SK-N-SH (cell line): ENCODE data around the gene SPACA7. TPM values are rescaled to one million over a fixed set of nuclear protein-coding genes. Genes with fewer than 3 reads are reported as not detected.

ENCODE experiments used
- CTCF ChIA-PET: fragments of 300-600, 350-600 bp; formaldehyde crosslinking; extraction: SDS; loops from one replicate; lab custom pipeline; 2021; lab: Yijun Ruan, JAX
- POLR2A ChIA-PET: fragments of 350-600 bp; sonication (Branson Sonifier 250); formaldehyde crosslinking; extraction: SDS; loops from one replicate; lab custom pipeline; 2020; ENCODE audit warnings: antibody characterized with exemption, inconsistent platforms; lab: Yijun Ruan, JAX
- DNase-seq: peaks from one replicate; pipeline ENCODE4 v3.0.0; 2012
- H2AFZ ChIP-seq: fragments of 200-600 bp; sonication (generic); 2 replicates; pipeline ENCODE4 v1.8.1; 2016; ENCODE audit warnings: antibody characterized with exemption, mild to moderate bottlenecking, low read depth
- H3F3A ChIP-seq: fragments of 200-600 bp; sonication (generic); replicated peaks from 2 replicates; pipeline ENCODE3; 2016; ENCODE audit warnings: antibody characterized with exemption, mild to moderate bottlenecking; ENCODE audit not compliant: insufficient read depth
- H3K27ac ChIP-seq, 2 experiments: fragments of 200-500 bp in 1 of 2; fragments of 200-600 bp in 1 of 2; sonication (Bioruptor generic) in 1 of 2; sonication (generic), shearing (Covaris generic) in 1 of 2; 2 replicates each; pipeline versions ENCODE4 v1.5.1 to v1.6.1; 2014 to 2016; ENCODE audit warnings: low read depth in 2 of 2, inconsistent platforms in 1 of 2, low read length in 1 of 2, mild to moderate bottlenecking in 1 of 2, mixed read lengths in 1 of 2
- H3K27me3 ChIP-seq: fragments of 200-600 bp; sonication (generic), shearing (Covaris generic); 2 replicates; pipeline ENCODE4 v1.6.1; 2016; ENCODE audit warnings: mixed run types; ENCODE audit not compliant: insufficient read depth
- H3K36me3 ChIP-seq, 2 experiments: fragments of 200-500 bp in 1 of 2; fragments of 200-600 bp in 1 of 2; sonication (Bioruptor generic) in 1 of 2; sonication (generic) in 1 of 2; replicated peaks in 1 of 2; 2 replicates each; pipeline versions ENCODE3 to v1.5.1; 2014 to 2016; ENCODE audit warnings: low read length in 1 of 2, mild to moderate bottlenecking in 1 of 2; ENCODE audit not compliant: insufficient read depth in 2 of 2, control insufficient read depth in 1 of 2
- H3K4me1 ChIP-seq, 2 experiments: fragments of 200-500 bp in 1 of 2; fragments of 200-600 bp in 1 of 2; sonication (Bioruptor generic) in 1 of 2; sonication (generic), shearing (Covaris generic) in 1 of 2; 2 replicates each; pipeline versions ENCODE4 v1.5.1 to v1.6.1; 2014 to 2016; ENCODE audit warnings: low read depth in 1 of 2, low read length in 1 of 2, mixed run types in 1 of 2; ENCODE audit not compliant: insufficient read depth in 2 of 2, control insufficient read depth in 1 of 2
- H3K4me2 ChIP-seq: fragments of 200-600 bp; sonication (generic), shearing (Covaris generic); 2 replicates; pipeline ENCODE4 v1.6.1; 2017; ENCODE audit warnings: mixed run types
- H3K4me3 ChIP-seq, 2 experiments: fragments of 200-500 bp in 1 of 2; fragments of 200-600 bp in 1 of 2; sonication (Bioruptor generic) in 1 of 2; sonication (generic), shearing (Covaris generic) in 1 of 2; 2 replicates each; pipeline versions ENCODE4 v1.5.1 to v1.8.1; 2014 to 2016; ENCODE audit warnings: low read depth in 2 of 2, inconsistent platforms in 1 of 2, low read length in 1 of 2, mild to moderate bottlenecking in 1 of 2, mixed read lengths in 1 of 2, moderate library complexity in 1 of 2
- H3K79me2 ChIP-seq: fragments of 200-600 bp; sonication (generic); 2 replicates; pipeline ENCODE4 v1.8.1; 2017; ENCODE audit warnings: mild to moderate bottlenecking; ENCODE audit not compliant: insufficient read depth
- H3K9ac ChIP-seq: fragments of 200-600 bp; sonication (generic); 2 replicates; pipeline ENCODE4 v1.6.1; 2017; ENCODE audit warnings: mixed run types
- H3K9me2 ChIP-seq: fragments of 200-600 bp; sonication (generic); 2 replicates; pipeline ENCODE4 v1.6.1; 2017; ENCODE audit warnings: mixed run types
- H3K9me3 ChIP-seq: fragments of 200-600 bp; sonication (generic); 2 replicates; pipeline ENCODE4 v1.6.1; 2017; ENCODE audit warnings: mixed run types, mild to moderate bottlenecking, moderate library complexity
- H4K20me1 ChIP-seq: fragments of 200-600 bp; sonication (generic); 2 replicates; pipeline ENCODE4 v1.6.1; 2017; ENCODE audit warnings: mild to moderate bottlenecking, mixed run types; ENCODE audit not compliant: insufficient read depth
- CHD2 ChIP-seq: fragments of 150-350 bp; IDR thresholded peaks from 2 replicates; pipeline ENCODE4 v1.6.1; 2018; ENCODE audit warnings: low read length; ENCODE audit not compliant: partially characterized antibody
- EP300 ChIP-seq, 2 experiments: IDR thresholded peaks; 2 replicates each; pipeline versions ENCODE4 v1.4.0 to v1.6.1; 2012; ENCODE audit warnings: borderline replicate concordance in 1 of 2, low read depth in 1 of 2, low read length in 1 of 2
- FOXJ3 ChIP-seq: sonication (generic); formaldehyde crosslinking; IDR thresholded peaks from 2 replicates; pipeline ENCODE4 v1.5.1; 2020; ENCODE audit warnings: mild to moderate bottlenecking, missing genetic modification reagents
- FOXM1 ChIP-seq: IDR thresholded peaks from 2 replicates; pipeline ENCODE4 v1.4.0; 2012; ENCODE audit warnings: low read depth, mild to moderate bottlenecking
- GATA2 ChIP-seq: sonication (generic); formaldehyde crosslinking; IDR thresholded peaks from 2 replicates; pipeline ENCODE4 v1.5.0; 2020; ENCODE audit warnings: mild to moderate bottlenecking, missing genetic modification reagents
- JUND ChIP-seq: IDR thresholded peaks from 2 replicates; pipeline ENCODE4 v1.4.0; 2012
- MEF2A ChIP-seq: IDR thresholded peaks from 2 replicates; pipeline ENCODE4 v1.4.0; 2012; ENCODE audit warnings: low read depth, borderline replicate concordance
- MXI1 ChIP-seq: IDR thresholded peaks from 2 replicates; pipeline ENCODE4 v1.6.1; 2012; ENCODE audit warnings: mild to moderate bottlenecking, low read depth, low read length, improper control_type of control experiment
- POLR2AphosphoS5 ChIP-seq: IDR thresholded peaks from 2 replicates; pipeline ENCODE4 v1.6.1; 2012; ENCODE audit warnings: low read depth, low read length
- RAD21 ChIP-seq: IDR thresholded peaks from 2 replicates; pipeline ENCODE4 v1.6.1; 2012; ENCODE audit warnings: mild to moderate bottlenecking, low read length
- RFX5 ChIP-seq: IDR thresholded peaks from 2 replicates; pipeline ENCODE4 v1.6.1; 2012; ENCODE audit warnings: mild to moderate bottlenecking, improper control_type of control experiment, low read length
- RXRA ChIP-seq: IDR thresholded peaks from 2 replicates; pipeline ENCODE4 v1.4.0; 2012; ENCODE audit warnings: low read depth, mild to moderate bottlenecking, borderline replicate concordance
- YY1 ChIP-seq: IDR thresholded peaks from 2 replicates; pipeline ENCODE4 v1.4.0; 2012; ENCODE audit warnings: low read depth, mild to moderate bottlenecking
- whole genome bisulfite sequencing: methylation state at CpG from one replicate; pipeline ENCODE4 v1.1.6; 2017; ENCODE audit warnings: low lambda C conversion rate; 5-methylcytosine and 5-hydroxymethylcytosine counted together
- polyA plus RNA-seq, 3 experiments: library from polyadenylated mRNA; depleted of rRNA; stranded (reverse); fragments of >200 nt; gene quantifications; 2 replicates each; pipeline ENCODE4 v1.2.3, GENCODE V29; 2012
- TF ChIP-seq, protein P1 (sequence below): IDR thresholded peaks from 2 replicates; pipeline ENCODE4 v1.4.0; 2012; ENCODE audit warnings: low read depth
- TF ChIP-seq, protein P2 (sequence below): IDR thresholded peaks from 2 replicates; pipeline ENCODE4; 2012
- TF ChIP-seq, protein P3 (sequence below): IDR thresholded peaks from 2 replicates; pipeline ENCODE4 v1.4.0; 2012; ENCODE audit warnings: low read depth, borderline replicate concordance

SPACA7 gene
- polyA plus RNA-seq, 1 of the 3 experiments (the other 2 are of a cell fraction): not detected

DNA sequence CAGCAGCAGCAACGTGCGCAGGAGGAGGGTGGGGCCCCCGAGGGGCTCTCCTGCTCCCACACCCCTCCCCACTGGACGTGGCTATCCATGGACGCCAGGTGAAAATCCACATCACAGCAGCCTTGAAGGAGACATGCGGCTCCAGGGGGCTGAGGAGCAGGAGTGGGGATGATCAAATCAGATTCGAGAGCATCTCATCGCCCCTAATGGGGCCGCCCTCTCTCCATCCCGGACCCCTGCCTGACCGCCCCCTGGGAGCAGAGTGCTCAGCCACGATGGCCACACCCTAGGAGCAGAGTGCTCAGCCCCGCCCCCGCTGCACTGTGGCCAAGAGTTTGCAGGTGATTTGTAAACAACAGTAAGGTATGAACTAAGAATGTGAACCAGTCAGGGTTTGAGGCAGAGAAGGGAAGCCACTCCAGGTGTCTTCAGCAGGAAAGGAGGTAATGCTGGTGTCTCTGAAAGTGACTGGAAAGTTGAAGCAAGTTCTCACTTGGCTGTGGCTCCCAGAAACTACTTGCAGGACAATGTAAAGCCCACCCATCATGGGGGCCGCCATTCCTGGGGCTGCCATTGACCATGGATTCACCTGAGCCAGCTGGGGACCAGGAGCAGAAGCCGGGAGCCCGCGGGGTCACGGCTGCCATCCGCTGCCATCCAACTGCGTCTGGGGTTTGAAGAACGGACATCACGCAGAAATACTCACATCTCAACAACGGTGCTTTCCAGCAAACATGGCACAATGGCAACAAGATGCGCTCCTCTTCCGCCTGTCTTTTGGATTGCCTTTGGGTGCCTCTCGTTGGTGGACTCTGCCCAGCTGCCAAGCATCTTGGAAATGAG is 71.8 kb downstream of the SPACA7 start:
- ChIA-PET POLR2A (no interaction called here), CTCF (no interaction called here)
- no peaks in the 10 kb centered on the region for H3K79me2 ChIP-seq
- no peak overlapping the region for H2AFZ ChIP-seq
- no peaks in the 10 kb centered on the region; a peak in 1 of 4 replicates for H3K4me1 ChIP-seq
- no peaks in the 10 kb centered on the region for H3K9me3 ChIP-seq
- no peaks in the 10 kb centered on the region for H3K36me3 ChIP-seq
- no peak overlapping the region for H3K27ac ChIP-seq
- H3K27me3 ChIP-seq: peaks cover 34% of the 10 kb centered on the region; the same call in 1 of the 2 replicates
- H3K9ac ChIP-seq: no peak overlapping the region
- TF ChIP-seq RFX5: no peak
- no peak for TF ChIP-seq EP300 (IDR thresholded peaks at IDR 0.05; ENCODE audit: borderline replicate concordance in 1 of 2, low read depth in 1 of 2, low read length in 1 of 2)
- no peak for TF ChIP-seq CHD2
- TF ChIP-seq MEF2A: no peak
- TF ChIP-seq GATA2: no peak
- peak; percentile 18 for DNase-seq
- H3K4me2 ChIP-seq: no peak overlapping the region
- 64% methylated on average over 17 of the region's 27 CpGs for WGBS
- no peaks in the 10 kb centered on the region for H3F3A ChIP-seq
- H4K20me1 ChIP-seq: no peaks in the 10 kb centered on the region
- no peak overlapping the region for H3K4me3 ChIP-seq
- no peaks in the 10 kb centered on the region for H3K9me2 ChIP-seq

DNA sequence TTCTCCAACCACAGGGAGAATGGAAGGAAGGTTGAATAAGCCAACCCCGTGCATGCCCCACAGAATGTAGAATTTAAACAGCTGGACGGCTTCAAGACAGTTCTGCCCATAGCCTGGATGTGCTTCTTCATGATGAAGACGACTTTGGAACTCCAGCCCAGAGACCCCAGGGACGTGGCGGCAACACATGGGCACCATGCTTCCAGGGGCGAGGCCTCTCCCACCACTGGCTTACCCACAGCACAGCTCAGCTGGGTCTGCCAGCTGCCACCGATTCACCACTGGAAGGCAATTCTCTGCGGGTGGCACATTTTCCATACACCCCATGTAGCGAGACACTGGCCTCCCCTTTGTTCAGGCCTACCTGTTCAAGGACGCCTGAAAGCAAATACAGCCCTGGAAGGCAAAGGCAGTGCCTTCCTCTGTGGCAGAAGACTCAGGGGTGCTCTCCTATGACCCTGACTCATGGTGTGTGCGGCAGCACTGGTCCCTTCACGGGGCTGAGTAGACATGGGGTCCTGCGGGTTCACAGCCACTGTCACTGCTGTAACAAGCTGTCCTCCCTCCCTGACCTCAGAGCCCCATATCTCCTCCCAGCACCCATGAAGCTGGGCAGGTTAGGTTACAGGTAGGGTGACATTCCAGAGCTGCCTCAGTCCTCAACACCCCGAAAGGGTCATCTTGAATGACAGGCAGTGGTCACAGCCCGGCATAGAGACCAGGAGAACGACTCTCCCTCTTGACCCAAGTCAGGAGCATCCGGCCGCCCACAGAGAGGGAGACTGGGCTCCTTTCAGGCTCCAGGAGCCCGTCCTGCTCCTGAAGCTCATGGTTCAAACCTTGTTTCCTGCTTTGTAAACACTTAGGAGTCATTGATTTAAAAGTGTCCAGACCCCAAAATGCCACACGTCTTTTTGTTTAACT is 72.7 kb downstream of the SPACA7 start:
- CTCF ChIA-PET: no interaction called here
- H3K4me1 ChIP-seq: no peaks in the 10 kb centered on the region; a peak in 1 of 4 replicates
- POLR2A ChIA-PET: no interaction called here
- no peak overlapping the region for H3K27ac ChIP-seq
- no peak overlapping the region for H3K4me3 ChIP-seq
- H3K9me3 ChIP-seq: no peaks in the 10 kb centered on the region
- no peaks in the 10 kb centered on the region for H3K79me2 ChIP-seq
- DNase-seq: peak; percentile 12
- H4K20me1 ChIP-seq: no peaks in the 10 kb centered on the region
- 50% methylated on average over 16 of the region's 20 CpGs for WGBS
- no peak for TF ChIP-seq FOXJ3 (CRISPR knock-in tag)
- no peak for TF ChIP-seq RXRA
- TF ChIP-seq MXI1: no peak
- no peak for TF ChIP-seq MEF2A
- TF ChIP-seq GATA2: no peak
- no peak for TF ChIP-seq YY1
- TF ChIP-seq, protein P1, sequence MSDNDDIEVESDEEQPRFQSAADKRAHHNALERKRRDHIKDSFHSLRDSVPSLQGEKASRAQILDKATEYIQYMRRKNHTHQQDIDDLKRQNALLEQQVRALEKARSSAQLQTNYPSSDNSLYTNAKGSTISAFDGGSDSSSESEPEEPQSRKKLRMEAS: no peak
- TF ChIP-seq, protein P2, sequence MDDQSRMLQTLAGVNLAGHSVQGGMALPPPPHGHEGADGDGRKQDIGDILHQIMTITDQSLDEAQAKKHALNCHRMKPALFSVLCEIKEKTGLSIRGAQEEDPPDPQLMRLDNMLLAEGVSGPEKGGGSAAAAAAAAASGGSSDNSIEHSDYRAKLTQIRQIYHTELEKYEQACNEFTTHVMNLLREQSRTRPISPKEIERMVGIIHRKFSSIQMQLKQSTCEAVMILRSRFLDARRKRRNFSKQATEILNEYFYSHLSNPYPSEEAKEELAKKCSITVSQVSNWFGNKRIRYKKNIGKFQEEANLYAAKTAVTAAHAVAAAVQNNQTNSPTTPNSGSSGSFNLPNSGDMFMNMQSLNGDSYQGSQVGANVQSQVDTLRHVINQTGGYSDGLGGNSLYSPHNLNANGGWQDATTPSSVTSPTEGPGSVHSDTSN: no peak
- no peak for TF ChIP-seq POLR2AphosphoS5
- no peak for TF ChIP-seq FOXM1
- no peak for TF ChIP-seq RAD21
- no peak for TF ChIP-seq JUND
- TF ChIP-seq, protein P3, sequence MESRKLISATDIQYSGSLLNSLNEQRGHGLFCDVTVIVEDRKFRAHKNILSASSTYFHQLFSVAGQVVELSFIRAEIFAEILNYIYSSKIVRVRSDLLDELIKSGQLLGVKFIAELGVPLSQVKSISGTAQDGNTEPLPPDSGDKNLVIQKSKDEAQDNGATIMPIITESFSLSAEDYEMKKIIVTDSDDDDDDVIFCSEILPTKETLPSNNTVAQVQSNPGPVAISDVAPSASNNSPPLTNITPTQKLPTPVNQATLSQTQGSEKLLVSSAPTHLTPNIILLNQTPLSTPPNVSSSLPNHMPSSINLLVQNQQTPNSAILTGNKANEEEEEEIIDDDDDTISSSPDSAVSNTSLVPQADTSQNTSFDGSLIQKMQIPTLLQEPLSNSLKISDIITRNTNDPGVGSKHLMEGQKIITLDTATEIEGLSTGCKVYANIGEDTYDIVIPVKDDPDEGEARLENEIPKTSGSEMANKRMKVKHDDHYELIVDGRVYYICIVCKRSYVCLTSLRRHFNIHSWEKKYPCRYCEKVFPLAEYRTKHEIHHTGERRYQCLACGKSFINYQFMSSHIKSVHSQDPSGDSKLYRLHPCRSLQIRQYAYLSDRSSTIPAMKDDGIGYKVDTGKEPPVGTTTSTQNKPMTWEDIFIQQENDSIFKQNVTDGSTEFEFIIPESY: no peak
- H3K9ac ChIP-seq: no peak overlapping the region
- no peak overlapping the region for H3K4me2 ChIP-seq
- H3F3A ChIP-seq: no peaks in the 10 kb centered on the region
- H2AFZ ChIP-seq: no peak overlapping the region
- no peaks in the 10 kb centered on the region for H3K9me2 ChIP-seq
- no peaks in the 10 kb centered on the region for H3K36me3 ChIP-seq
- peaks cover 25% of the 10 kb centered on the region; the same call in 1 of the 2 replicates for H3K27me3 ChIP-seq
